ENCODE results near the gene KCTD14.

DNA sequence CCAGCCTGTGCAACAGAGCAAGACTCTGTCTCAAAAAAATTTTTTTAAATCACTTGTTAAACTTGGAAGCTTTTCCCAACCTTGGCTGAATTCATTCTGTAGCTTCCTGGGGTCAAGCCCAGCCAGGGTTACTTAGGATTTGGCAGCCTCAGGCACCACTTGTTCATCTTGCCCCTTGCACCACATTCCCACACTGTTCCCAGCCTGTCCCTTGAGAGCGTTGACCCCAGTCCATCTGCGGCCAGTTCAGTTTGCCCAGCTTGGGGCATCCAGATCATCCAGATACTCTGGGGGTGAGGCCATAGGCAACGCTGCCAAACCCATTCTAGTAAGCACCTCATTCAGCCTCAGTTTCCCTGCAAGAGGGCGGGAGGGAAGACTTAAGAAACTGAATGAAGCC, 31.9 kb upstream of the KCTD14 start:
- TF ChIP-seq, protein P1, sequence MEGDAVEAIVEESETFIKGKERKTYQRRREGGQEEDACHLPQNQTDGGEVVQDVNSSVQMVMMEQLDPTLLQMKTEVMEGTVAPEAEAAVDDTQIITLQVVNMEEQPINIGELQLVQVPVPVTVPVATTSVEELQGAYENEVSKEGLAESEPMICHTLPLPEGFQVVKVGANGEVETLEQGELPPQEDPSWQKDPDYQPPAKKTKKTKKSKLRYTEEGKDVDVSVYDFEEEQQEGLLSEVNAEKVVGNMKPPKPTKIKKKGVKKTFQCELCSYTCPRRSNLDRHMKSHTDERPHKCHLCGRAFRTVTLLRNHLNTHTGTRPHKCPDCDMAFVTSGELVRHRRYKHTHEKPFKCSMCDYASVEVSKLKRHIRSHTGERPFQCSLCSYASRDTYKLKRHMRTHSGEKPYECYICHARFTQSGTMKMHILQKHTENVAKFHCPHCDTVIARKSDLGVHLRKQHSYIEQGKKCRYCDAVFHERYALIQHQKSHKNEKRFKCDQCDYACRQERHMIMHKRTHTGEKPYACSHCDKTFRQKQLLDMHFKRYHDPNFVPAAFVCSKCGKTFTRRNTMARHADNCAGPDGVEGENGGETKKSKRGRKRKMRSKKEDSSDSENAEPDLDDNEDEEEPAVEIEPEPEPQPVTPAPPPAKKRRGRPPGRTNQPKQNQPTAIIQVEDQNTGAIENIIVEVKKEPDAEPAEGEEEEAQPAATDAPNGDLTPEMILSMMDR (IDR thresholded peaks at IDR 0.05) = no peak
- TF ChIP-seq POLR2A (IDR thresholded peaks at IDR 0.05) = no peak
